ENCODE data around the gene ZRANB3.
"Not testable (repeated sequence)": the region's sequence is repeated elsewhere in the genome, so short reads cannot be mapped to it uniquely, and the experiment has no call there.

Gene ZRANB3

DNA sequence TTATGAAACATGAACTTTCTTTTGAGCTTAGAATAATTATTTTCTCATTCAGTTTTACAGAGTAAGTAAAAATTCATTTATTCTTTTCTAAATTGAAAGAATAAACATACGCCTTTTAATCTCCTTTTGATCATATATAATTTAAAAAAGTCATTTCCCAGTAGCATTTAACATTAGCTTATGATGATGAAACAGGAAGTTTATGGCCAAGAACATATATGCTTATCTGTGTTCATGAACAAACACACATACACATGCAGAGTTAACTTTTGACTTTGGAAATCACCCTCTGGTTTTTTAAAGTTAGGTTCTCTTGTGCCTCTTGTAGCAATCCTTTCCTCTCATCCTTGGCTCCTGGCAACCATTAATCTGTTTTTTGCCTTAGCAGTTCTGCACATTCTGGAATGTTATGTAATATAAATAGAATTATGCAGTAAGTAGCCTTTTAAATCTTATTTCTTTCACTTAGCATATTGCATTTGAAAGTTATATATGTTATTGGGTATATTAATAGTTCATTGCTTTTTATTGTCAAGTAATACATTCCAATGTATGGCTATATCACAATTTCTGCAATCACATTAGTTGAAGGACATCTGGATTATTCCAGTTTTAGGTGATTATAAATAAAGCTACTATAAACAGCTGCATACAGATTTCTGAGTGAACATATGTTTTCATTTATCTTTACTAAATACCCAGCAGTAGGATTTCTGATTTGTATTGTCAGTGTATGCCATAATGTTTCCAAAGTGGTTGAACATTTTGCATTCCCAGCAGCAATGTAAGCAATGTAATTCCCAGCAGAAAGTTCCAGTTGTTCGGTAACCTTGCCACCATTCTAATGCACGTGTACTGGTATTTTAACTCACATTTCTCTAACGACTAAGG, 210.3 kb downstream of the ZRANB3 start:
- no peak for DNase-seq

DNA sequence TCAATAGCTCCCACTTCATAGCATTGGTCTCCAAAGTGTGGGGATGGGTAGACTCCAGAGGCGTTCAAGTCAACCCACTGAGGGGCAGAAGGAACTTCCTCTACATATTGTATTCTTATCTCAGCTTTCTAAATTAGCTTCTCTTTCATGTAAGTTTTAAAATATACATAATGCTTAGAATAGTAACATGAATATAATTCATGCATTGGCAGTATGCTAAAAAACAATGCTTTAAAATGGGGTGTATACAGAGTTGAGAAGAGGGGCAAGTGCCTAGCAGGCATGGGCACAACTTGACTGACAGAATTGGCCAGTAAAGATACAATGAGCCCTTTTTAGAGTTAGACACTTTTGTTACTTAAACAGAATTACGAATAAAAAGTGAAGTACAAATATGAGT, 212.2 kb downstream of the ZRANB3 start:
- DNase-seq, result no peak

DNA sequence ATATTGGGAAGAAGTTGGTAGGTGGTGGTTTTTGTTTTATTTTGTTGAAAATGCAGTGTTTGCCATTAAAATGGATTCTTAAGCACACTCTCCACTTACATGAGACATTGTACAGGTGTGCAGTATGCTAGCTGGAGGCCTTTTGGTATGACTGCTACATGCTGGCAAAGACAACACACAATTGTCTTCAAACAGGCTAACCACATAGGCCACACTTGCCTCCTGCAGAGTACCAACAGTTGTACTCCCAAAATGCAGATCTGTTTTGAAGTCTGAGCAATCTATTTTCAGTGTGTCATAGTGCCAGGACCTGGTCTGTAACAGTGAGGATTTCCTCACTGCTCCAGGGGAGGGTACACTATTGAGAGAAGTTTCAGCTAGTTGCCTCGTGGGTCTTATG, 213.6 kb downstream of the ZRANB3 start:
- no peak for DNase-seq

DNA sequence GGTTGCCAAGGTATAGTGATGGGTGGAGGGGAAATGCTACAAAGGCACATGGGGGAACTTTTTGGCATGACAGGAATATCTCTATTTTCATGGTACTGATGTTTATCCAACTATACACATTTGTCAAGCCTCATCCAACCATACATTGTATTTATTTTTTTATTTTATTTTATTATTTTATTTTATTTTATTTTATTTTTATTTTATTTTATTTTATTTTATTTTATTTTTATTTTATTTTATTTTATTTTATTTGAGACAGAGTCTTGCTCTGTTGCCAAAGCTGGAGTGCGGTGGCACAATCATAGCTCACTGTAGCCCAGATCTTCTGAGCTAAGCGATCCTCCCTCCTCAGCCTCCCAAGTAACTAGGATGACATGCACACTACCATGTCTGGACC, 219.1 kb downstream of the ZRANB3 start:
- DNase-seq, result no peak

DNA sequence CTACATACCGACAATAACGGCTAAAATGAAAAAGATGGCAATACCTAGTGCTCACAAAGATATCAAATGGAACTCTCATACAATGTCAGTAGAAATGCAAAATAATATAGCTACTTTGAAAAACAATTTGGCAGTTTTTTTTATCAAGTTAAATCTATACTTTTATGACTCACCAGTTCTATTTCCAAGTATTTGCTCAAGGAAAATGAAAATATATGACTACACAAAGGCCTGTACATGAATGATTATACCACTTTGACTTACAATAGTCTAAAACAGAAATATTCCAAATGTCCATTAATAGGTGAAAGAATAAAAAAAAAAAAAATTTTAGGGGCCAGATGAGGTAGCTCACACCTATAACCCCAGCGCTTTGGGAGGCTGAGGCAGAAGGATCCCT, 219.8 kb downstream of the ZRANB3 start:
- no peak for DNase-seq

DNA sequence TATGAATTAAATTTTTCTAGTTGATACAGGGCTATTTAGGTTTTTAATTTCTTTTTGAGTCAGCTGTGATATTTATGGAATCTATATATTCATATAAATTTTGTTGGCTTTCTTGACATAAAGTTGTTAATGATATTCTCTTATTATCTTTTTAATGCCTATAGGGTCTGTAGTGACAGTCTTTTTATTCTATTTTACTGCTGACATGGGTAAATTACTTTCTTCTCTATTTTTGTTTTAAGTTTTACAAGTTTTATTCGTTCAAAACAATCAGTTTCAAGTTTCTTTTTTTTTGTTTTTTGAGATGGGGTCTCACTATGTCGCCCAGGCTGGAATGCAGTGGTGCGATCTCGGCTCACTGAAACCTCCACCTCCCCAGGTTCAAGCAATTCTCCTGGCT, 226.3 kb downstream of the ZRANB3 start:
- DNase-seq, result no peak

DNA sequence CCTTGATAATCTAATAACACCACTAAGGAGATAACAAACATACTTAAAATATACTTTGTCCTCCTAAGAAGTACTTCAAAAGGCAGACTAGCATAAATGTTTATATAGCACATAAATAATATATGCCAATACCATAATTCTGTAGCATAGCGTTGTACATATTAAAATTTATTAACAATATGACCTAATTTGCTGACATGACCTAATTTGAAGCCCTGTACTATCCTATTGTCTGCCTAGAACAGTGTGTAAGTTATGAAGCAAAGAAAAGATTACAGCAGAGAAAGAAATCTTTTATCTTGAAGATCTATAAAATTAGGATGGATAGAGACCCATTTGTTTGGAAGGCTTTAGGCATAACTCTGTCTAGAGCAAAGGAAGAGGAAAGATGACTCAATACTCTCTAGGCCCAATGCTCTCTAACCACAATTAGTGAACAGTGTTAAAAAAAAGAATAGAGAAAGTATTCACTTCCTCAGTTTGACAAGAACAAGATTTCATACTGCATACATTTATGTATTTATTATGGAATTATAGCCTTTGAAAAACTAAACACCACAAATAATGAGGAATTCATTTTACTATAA, 231.3 kb downstream of the ZRANB3 start:
- DNase-seq, result no peak

DNA sequence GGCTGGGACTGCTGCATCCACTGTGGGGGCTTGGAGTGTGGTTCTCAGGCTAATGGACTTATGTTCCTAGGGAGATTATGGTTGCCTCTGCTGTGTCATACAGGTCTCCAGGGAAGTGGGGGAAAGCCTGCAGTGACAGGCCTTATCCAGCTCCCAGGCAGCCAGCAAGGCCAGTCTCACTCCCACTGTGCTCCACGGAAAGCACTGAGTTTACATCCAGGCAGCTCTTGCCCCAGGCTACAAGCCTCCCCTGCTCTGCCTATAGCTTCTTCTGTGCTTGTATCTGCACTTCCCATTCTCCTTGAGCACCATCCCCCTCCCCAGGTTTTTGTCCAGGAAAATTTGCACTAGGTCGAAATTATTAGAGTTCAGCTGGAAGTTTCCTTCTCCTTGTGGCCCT, 231.9 kb downstream of the ZRANB3 start:
- no peak for DNase-seq

DNA sequence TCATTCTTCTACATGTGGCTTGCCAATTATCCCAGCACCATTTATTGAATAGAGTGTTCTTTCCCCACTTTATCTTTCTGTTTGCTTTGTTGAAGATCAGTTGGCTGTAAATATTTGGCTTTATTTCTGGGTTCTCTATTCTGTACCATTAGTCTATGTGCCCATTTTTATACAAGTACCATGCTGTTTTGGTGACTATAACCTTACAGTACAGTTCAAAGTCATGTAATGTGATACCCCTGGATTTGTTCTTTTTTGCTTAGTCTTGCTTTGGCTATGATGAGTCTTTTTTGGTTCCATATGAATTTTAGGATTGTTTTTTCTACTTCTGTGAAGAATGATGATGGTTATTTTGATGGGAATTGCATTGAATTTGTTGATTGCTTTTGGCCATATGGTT, 243.9 kb downstream of the ZRANB3 start:
- not testable (repeated sequence) for DNase-seq

DNA sequence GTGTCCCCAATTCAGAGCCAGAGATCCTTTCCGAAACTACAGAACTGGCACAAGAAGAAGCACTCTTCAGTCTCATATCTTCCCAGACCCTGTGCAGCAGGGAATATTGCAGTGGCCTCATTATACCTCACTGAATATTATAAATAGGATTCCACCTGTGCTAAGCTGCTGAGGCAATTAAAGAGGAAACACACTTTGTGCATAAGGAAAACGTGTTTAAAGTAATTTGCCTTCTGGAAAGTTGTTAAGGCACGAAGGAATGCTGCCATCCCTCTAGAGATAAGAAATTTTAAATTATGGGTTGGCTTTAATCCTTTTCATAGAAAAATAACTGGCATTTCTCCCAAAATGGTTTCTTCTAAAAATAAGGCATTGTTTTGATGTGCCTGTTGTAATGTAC, 245.6 kb downstream of the ZRANB3 start:
- DNase-seq, result no peak

DNA sequence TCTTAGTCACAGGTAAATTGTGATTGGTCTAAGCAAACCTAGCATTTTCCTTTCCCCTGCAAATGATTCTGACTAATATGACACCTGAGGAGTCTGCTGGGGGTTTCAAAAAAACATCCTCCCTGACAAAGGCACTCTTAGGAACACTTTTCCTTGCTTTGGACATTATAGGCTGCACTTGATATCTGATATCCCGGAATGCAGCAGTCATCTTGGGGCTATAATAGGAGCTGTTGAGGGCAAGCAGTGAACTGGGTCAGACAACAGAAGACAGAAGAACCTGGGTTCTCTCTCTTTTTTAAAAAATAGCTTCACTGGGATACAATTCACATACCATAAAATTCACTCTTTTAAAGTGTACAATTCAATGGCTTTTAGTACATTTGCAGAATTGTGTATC, 249.6 kb downstream of the ZRANB3 start:
- DNase-seq, result no peak

DNA sequence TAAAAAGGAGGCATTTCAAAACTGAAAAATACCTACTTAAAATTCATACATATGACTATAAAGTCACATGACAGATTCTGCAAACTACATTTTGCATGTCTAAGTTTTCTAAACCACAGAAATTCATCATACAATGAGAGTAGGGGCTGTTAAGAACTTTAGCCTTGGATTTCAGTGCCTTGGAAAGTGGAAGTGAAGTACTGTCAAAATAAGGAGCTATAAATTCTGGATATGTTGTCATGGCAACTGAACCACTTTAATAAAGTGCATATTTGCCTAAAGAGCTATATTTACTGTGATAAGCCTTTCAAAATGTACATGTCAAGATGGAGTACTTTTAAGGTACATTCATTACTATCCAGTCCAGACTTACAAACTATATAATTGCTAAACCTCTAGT, 251.8 kb downstream of the ZRANB3 start:
- no peak for DNase-seq

DNA sequence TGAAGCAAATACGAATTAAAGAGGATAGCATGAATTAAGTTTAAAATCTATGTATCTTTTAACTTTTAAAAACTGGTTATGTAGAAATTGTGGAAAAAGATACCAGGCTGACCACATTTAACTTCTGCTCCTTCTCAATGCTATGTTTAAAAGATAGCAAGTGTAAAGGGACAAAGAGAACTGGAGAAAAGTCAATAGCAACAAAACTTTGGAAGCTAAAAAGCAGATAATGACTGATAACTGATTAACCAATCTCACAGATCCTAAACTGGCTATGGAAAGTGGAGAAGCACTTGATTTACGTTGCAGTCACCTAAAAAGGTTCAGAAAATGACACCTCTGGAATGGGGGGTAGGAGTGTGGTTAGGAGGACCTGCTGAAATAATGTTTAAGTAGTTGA, 254.5 kb downstream of the ZRANB3 start:
- no peak for DNase-seq

DNA sequence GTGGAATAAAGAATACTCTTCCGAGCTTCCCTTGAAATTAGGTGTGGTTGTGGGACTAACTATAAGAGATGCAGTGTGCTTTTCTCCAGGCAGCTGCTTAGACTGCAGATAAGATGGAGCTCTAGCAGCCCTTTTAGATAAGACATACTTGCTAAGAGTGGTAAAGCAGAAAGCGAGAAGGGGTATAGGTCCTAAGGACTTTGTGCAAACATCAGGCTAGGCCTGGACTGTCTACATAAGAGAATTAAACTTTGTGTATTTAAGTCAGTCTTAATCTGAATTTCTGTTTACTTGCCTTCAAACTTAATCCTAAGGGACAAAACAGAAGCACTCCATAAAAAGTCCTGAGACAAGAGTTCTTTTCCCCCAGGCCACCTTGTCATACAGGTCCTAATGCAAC, 260.0 kb downstream of the ZRANB3 start:
- DNase-seq, result no peak

DNA sequence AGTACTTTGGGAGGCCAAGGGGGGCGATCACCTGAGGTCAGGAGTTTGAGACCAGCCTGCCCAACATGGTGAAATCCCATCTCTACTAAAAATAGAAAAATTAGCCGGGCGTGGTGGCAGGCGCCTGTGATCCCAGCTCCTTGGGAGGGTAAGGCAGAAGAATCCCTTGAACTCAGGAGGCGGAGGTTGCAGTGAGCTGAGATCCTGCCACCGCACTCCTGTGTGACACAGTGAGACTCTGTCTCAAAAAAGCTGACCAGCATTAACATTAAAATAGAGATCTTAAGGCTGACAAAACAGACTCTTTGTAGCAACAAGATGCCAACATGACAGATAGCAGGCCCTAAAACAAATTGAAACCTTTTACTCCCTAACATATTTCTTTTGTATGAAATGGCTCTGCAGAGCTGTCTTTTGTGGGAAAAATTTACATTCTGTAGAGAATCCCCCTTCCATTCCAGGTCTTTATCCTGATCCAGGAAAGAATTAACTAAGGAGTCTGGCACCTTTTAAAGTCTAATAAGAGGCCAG, 265.0 kb downstream of the ZRANB3 start:
- no peak for DNase-seq

DNA sequence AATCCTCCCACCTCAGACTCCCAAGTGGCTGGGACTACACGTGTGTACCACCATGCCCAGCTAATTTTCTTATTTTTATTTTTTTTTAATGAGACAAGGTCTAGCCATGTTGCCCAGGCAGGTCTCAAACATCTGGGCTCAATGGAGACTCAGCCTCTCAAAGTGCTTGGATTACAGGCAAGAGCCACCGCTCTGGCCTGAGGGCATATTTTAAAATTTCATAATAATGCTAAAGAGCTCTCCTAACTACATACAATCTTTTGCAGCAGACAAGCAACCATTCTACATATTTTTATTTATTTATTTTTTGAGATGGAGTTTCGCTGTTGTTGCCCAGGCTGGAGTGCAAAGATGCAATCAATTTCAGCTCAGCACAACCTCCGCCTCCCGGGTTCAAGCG, 271.9 kb downstream of the ZRANB3 start:
- DNase-seq, result no peak

DNA sequence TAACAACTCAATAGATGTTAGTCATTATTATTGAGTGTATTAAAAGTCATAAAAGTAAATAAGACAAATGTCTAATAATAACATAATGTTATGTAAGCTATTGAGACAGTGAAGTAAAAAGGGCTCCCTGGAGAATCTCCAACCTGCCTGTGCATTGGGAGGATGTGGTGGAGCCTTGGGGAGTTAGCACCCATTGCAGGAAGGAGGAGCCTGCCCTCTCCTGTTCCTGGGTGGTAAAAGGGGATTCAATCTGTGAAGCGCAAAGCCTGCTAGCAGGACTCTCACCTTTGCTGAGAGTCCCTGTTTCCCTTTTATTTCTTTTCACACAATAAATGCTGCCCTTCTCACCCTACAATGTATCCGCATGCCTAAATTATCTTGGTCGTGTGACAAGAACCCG, 272.8 kb downstream of the ZRANB3 start:
- no peak for DNase-seq

DNA sequence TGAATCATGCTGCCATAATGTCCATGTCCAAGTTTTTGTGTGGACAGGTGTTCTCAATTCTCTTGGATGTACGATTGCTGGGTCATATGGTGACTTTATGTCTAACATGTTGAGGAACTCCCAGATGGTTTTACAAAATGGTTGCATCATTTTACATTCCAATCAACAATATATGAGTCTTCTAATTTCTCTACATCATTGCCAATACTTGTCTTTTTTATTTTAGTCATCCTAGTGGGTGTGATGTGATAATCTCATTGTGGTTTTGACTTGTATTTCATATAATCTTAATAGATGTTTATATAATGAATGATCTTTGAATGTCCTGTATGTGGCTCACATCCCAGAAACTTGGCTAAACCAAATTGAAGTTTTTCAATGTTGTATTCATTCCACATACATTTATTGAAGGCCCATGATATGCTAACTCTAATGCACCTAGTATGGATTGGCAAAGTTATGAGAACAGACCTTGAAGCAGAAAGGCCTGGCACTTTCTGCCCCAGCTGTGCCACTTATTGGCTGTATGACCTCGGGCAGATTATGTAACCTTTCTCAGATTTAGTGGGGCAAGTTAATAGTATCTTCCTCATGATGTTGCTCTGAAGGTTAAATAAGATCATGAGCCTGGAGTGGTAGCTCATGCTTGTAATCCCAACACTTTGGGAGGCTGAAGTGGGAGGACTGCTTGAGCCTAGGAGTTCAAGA, 273.5 kb downstream of the ZRANB3 start:
- no peak for DNase-seq

DNA sequence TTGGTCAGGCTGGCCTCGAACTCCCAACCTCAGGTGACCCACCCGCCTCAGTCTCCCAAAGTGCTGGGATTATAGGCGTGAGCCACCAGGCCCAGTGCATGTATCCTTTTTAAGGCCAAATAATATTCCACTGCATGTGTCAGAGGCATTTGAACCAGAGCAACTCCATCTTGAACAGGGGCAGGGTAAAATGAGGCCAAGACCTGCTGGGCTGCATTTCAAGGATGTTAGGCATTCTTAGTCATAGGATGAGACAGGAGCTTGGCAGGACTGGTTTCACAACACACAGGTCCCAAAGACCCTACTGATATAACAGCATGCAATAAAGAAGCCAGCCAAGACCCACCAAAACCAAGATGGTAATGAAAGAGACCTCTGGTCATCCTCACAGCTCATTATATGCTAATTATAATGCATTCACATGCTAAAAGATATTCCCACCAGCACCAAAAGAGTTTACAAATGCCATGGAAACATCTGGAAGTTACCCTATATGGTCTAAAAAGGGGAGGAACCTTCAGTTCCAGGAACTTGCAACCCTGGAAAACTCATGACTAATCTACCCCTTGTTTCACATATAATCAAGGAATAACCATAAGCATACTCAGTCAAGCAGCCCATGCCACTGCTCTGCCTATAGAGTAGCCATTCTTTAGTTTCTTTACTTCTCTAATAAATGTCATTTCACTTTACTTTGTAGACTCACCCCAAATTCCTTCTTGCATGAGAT, 274.3 kb downstream of the ZRANB3 start:
- no peak for DNase-seq

DNA sequence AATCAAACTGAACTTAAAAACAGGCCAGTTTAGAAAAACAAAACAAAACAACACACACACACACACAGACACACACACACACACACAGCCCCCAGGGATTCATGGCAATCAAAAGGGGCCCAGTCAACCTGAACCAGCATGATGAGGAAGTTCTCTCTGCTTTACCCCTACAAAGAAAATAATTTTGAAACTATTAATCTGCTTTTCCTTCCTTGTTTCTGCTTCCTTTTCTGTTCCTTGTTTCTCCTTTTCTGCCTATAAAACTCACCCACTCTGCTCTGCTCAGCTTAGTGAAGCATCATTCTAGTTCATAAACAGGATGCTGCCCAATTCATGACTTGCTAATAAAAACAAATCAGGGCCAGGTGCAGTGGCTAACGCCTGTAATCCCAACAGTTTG, 275.8 kb downstream of the ZRANB3 start:
- no peak for DNase-seq

DNA sequence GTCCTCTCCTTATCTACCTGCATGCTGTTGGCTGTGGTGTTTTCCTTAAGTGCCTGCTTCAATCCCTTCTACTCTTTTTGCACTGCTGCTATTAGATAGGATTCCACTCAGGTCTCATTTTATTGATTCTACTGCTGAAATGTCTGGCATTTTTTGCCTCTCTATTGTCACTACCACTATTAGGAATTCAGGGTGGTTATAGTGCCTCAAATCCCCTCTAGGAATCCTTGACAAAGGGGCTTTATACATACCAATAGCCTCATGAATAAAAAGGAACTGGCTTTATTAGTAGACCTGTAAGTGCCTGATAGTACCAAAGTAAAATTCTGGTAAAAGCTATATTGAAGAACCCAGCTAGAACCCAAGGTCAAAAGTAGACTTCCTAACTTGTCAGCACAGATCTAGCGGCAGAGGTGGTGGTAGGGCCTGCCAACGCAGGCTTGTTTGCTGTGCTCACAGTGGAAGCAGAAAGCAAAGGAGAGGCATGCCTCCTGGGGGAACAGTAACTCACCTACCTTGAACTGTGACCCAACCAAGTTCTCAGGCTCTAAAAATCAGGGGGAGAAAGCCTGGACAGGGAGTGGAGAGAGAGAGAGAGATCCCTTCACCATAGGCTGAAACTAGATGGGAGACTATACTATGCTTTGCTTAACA, 278.1 kb downstream of the ZRANB3 start:
- DNase-seq, result no peak

DNA sequence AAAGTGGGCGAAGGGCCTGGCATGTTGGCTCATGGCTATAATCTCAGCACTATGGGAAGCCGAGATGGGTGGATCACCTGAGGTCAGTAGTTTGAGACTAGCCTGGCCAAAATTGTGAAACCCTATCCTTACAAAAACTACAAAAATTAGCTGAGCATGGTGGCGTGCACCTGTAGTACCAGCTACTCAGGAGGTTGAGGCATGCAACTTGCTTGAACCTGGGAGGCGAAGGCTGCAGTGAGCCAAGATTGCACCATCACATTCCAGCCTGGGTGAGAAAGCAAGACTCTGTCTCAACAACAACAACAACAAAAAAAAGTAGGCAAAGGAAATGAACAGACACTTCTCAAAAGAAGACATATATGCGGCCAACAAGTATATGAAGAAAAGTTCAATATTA, 282.4 kb downstream of the ZRANB3 start:
- DNase-seq, result no peak

Measured in activated CD4-positive, CD25-positive, alpha-beta regulatory T cell (primary cell).